ENCODE results near the gene OVCA2.

The OVCA2 gene

DNA sequence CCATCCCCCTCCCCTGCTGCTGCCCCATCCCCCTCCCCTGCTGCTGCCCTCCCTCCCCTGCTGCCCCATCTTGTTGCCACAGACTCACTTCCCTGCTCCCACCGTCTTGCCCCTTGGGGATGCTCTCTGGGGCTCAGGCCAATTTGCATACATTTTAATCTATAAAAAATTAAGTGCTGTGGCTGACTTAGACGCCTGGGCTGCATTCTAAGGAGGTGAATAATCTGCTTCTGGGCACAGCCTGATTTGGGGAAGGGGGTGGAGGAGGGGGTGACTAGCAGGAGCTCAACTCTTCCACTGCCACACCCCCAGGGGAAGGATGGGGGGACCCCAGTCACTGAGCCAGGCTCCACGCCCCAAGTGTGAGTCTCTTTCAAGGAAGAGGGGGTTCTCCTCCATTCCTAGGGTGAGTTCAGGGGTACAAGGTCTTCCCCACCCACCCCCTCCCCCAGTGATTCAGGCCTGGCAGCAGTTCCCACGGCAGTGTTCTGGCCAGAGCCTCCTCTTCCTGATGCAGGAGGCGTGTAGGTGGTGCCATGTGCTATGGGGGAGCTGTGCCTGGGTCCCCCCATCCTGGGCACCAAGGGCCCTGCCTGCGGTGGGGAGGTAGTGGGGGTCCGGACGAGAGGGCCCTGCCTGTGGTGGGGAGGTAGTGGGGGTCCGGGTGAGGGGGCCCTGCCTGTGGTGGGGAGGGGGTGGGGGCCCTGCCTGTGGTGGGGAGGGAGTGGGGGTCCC is 6.8 kb upstream of the OVCA2 start:
- peak; percentile 93 for DNase-seq

DNA sequence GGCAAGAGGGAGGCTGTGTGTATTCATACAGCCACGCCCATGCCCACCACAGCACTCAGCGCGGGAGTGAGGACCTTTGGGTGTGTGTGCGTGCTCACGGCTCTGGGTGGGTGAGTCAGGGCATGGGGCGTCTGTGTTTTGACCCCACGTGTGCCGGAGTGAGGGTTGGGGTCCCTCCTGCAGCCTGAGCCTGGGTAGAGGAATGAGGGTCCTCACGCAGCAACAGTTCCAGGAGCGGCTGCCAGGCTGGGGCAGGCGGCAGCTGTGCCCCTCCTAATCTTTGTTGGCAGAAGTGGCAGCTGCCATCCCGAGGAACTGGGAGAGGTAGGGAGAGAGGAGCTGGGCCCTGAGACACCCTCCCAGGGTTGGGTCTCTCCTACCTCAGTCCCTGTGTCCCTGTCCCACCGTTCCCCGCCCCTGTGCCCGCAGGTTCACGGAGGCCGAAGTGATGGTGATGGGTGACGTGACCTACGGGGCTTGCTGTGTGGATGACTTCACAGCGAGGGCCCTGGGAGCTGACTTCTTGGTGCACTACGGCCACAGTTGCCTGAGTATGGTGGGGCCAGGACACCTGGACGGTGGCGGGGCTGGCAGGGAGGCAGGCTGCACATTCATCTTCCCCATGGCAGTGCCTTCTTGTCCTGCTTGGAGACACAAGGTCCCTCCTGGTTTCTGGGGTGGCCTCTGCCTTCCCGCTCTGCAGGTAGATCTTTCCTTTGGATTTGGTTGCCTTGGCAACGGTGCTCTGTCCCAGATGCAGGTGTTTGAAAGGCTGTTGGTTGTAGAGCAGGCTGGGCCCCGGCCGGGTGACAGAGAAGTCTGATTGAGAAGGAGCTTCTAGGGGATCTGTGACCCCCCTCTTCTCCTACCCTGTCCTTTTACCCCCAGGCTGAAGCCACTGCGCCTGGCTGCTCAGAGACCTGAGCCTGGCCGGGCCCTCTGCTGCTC is 6.0 kb upstream of the OVCA2 start:
- no peak for DNase-seq

DNA sequence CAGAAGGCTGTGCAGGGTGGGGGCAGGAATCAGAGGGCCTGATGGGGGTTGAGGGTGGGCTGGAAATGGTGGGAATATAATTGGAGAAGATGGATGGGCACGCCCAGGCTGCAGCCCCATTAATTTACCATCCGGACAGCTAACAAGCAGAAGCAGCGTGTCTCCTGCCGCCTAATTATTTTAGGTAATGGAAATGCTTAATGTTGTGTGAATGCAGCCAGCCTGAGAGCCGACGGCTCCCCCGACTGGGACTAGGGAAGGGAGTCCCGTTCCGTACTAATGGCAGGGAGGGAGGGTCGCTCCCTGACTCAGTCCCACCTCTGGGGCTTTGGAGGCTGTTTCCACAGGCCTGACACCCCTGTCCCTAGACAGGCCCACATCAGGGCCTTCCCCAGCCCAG is 4.7 kb upstream of the OVCA2 start:
- no peak for DNase-seq

DNA sequence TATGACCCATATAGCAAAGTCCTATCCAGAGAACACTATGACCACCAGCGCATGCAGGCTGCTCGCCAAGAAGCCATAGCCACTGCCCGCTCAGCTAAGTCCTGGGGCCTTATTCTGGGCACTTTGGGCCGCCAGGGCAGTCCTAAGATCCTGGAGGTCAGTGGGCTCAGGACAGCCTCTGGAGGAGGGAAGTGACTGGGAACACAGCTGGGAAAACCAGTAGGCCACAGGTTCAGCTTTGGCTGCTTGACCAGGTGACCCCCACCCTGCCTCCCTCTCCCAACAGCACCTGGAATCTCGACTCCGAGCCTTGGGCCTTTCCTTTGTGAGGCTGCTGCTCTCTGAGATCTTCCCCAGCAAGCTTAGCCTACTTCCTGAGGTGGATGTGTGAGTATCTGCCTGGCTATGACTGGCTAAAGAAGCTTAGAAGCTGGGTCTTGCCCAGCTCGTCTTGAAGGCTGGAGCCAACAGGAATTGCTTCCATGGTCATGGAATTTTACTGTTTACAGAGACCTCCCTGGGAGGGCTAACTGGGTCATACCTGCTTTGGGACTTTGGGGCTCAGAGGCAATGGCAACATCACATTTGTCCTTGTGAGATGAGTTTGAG is 1.5 kb upstream of the OVCA2 start:
- DNase-seq: no peak

DNA sequence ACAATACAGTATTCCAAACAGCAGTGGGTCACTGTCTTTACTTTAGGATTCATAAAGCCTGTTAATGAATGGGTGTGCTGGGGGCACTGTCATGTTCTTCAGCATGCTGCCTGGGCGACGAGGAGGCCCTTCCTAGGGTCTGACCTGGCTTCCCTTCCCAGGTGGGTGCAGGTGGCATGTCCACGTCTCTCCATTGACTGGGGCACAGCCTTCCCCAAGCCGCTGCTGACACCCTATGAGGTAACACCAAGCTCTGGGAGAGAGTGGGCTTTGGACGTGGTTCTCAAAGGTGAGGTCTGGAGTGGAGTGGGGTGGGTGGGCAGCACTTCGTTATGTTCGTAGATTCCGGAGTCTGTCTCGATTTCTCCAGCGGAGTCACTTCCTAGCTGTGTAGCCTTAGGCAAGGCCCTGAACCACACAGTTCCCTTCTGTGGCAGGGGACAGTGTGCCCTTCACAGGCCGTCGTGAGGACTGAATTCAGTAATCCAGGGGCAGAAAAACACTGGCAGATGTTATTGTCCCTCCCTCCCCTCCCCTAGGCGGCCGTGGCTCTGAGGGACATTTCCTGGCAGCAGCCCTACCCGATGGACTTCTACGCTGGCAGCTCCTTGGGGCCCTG is 771 bp upstream of the OVCA2 start:
- no peak for DNase-seq

DNA sequence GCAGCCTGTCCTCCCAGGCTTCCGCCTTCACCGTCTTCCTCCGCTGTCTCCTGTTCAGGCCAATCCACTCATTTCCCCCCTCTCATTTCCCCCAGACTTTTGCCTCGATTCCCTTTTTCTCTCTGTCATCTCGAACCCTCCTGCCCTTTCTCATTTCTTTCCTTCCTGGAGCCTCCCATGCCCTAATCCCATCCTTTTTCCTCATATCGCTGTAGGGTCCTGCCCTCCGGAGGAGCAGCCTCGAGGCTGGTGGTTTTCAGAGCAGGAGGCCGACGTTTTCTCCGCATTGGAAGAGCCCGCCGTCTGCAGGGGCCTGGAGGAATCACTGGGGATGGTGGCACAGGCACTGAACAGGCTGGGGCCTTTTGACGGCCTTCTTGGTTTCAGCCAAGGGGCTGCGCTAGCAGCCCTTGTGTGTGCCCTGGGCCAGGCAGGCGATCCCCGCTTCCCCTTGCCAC is 597 bp downstream of the OVCA2 start:
- DNase-seq: no peak

DNA sequence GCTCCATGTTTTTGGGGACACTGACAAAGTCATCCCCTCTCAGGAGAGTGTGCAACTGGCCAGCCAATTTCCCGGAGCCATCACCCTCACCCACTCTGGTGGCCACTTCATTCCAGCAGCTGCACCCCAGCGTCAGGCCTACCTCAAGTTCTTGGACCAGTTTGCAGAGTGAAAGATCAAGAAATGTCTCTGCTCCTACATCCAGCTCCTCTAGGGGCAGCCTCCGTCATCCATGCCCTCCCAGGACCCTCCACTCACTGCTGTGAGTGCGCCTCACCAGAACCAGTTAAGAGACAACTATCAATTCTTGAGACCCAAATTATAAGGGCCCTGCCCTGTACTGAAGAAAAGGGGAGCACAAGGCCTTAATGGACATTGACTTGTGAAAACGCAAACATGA is 1.1 kb downstream of the OVCA2 start:
- DNase-seq: no peak

DNA sequence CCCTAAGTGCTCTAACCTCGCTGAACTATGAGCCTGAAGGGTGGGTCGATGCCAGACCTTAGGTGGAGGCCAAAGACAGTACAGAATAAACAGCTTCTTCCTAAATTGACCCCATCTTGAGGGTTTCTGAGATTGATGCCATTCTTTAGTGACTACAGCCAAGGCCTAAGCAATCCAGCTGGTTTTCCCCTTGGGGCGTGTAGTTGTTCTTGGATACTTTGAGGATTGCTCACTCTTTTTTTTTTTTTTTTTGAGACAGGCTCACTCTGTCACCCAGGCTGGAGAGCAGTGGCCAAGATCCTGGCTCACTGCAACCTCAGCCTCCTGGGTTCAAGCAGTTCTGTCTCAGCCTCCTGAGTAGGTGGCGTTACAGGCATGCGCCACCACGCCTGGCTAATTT is 2.0 kb downstream of the OVCA2 start:
- peak; percentile 87 for DNase-seq

DNA sequence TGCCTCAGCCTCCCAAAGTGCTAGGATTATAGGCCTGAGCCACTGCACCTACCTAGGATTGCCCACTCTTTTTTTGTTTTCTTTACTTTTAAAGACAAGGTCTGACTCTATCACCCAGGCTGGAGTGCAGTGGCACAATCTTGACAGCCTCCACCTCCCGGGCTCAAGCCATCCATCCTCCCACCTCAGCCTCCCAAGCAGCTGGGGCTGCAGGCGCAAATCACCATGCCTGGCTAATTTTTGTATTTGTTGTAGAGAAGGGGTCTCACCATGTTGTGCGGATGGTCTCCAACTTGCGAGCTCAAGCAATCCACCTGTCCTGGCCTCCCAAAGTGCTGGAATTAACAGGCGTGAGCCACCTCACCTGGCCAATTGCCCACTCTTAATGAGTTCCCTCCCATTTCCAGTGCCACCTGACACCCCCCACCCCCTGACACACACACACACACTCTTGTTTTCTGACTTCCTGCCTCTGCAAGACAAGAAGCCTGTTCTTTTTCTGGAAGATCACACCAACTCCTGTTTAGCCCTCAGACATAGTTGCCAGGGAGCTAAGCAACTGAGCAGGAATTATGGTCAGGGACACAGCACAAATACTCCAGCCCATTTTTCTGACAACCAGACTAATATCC is 2.6 kb downstream of the OVCA2 start:
- no peak for DNase-seq

DNA sequence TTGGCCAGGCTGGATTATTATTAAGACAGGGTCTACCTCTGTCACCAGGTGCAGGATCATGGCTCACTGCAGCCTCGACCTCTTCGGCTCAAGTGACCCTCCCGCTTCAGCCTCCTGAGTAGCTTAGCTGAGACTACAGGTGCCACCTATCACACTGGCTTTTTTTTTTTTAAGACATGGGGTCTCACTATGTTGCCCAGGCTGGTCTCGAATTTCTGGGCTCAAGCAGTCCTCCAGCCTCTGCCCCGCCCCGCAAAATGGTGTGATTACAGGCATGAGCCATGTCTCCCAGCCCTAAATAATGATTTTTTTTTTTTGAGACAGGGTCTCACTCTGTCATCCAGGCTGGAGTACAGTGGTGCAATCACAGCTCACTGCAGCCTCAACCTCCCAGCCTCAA is 5.8 kb downstream of the OVCA2 start:
- no peak for DNase-seq

DNA sequence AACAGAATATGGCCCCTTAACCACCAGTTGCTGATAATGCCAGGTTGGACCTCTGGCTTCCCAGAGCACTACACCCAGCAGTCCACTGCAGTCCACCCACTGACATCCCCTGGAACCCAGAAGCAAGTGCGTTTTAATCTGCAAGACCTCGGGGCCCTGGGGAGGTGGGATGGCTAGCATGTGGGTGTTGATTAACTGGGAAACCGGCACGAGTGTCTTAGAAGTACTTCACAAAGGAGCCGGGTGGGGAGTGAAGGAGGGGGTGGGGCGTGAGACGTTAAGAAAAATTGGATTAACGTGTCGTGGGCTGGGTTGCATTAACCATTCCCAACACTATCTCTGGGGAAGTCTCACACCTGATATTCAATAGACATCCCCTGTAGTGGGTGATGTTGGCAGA is 7.0 kb downstream of the OVCA2 start:
- no peak for DNase-seq

DNA sequence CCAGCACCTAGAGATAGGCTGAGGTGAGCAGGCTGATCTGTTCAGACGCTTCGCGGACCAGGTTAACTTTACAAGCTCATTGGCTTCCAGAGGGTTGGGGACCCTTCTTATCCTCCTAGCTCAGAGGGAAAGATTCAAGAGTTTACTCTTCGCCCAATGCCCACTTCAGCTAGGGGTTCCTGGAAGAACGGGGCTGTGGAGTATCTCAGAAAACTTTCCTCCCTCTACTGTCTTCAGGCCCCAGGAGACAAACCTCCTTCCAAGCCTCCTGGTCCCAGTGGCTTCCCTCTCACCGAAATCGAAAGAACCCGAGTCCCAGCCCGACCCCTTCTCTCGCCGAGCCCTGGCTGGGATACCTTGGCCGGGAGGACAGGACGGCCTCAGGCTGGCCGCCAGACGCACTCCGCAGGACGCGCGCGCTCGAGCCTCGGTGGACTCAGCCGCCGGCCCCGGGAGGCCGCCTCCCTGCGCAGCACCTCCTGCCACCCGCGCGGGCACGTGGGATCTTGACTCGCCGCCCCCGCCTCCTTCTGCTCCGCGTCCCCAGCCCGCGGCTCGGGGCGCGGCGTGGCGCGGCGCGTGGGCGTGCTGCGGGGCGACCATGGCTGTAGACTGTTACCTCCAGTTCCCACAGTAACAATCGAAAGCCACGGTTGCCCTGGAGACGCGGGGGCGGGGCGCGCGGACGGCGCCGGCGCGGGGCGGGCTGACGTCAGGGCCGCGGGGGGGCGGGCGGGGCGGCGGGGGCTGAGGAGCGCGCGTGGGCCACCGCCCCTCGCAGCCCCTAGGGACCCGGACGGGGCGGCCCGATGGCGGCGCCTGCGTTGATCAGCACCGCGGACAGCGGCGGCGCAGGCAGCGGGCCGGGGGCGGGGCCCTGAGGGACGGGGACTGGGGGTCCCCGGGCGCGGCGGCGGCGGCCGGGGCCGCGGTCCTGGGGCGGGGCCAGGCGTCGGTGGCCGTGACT is 7.8 kb downstream of the OVCA2 start:
- peak; percentile 80 for DNase-seq

DNA sequence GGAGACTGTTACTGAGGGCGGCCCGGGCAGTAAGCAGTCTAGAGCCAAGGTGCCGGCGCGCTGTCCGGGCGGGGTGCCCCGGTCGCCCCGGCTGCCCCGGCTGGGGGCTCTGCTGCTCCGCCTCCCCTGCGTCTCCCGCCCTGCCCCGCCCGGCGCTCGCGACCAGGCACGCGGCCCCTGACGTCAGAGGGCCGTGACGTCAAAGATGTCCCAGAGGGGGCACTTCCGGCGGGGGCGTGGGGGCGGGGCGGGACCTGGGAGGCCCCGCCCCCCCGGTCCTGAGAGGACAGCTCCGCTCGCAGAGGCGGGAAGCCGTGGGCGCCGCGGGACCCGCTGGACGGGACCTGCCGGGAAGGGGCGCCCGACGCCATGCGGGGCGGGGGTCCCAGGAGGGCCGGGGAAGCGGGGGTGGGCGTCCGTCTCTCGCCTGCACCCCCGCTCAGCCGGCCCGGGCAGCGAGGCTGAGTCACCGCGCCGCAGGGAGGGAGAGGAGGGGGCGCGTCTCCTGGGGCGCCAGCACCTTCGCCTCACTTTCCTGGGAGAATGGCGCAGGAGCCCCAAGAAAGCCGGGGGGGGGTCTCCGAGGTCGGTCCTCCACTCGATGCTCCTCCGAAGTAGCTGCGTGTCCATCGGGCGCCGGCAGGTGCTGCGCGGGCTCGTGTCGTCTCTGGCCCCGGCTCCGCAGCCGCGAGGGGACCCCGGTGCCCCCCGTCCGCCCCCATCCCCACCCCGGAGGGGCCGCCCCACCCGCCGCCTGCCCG is 8.7 kb downstream of the OVCA2 start:
- DNase-seq: peak; percentile 77

DNA sequence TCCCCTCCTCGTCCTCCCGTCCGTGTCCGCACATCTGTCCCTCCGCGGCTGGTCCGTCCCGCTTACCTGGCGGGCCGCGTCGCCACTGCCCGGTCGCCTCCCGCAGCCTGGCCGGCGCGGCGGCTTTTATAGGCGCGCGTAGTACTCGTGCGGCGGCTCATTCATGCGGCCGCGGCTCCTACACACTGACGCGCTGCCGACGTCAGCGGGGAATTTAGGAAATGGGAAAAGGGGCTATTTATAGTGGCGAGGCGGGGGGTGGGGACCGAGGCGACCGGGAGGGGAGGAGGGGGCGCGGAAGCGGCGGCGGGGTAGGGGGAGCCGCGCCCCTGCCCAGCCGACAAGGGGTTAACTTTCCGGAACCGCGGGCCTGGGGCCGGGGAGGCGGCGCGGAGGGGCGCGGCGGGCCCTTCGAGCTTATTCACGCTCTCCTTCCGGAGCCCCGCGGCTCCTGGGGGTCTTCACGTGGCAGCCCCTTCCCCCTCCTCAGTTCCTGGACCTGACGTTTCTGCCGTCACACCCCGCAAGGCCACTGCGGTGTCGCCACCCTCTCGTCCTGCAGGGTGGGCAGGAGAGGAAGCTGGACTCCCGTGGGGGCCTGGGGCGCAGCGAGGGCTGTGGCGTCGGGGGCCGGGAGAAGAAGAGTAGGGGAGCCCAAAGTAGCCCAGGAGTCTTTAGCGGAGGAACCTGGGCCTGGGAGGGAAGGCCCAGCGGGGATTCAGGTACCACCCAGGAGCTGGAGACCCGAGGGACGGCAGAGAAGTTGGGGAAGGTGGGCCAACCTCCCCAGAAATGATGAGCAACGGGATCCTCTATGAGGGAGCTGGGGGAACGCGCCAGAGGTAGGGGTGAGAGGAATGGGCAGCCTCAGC is 9.5 kb downstream of the OVCA2 start:
- DNase-seq: peak; percentile 46

DNA sequence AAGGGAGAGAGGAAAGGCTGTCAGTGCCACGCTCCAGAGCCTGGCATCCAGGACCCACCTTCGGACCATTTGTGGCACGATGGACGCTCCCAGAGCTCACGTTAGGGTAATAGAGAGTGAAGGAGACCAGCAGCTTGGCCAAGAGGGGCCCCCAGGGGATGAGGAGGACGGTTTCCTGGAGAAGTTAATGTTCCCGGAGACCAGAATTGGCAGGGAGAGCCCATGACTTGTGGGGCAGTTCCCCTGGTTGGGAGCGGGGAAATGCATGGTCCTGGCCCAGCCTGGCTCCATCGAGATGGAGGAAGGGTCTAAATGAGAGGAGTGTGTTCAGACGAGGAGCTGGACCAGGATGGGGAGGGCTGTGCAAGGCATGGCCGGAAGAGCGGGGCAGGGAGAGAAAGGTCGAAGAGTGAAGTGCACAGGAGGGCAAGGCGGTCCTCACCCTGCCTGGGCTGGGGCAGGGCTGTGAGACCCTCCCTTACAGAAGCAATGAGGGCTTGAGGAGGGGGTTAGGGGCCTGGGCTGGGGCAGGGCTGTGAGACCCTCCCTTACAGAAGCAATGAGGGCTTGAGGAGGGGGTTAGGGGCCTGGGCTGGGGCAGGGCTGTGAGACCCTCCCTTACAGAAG is 10.2 kb downstream of the OVCA2 start:
- DNase-seq: no peak

DNA sequence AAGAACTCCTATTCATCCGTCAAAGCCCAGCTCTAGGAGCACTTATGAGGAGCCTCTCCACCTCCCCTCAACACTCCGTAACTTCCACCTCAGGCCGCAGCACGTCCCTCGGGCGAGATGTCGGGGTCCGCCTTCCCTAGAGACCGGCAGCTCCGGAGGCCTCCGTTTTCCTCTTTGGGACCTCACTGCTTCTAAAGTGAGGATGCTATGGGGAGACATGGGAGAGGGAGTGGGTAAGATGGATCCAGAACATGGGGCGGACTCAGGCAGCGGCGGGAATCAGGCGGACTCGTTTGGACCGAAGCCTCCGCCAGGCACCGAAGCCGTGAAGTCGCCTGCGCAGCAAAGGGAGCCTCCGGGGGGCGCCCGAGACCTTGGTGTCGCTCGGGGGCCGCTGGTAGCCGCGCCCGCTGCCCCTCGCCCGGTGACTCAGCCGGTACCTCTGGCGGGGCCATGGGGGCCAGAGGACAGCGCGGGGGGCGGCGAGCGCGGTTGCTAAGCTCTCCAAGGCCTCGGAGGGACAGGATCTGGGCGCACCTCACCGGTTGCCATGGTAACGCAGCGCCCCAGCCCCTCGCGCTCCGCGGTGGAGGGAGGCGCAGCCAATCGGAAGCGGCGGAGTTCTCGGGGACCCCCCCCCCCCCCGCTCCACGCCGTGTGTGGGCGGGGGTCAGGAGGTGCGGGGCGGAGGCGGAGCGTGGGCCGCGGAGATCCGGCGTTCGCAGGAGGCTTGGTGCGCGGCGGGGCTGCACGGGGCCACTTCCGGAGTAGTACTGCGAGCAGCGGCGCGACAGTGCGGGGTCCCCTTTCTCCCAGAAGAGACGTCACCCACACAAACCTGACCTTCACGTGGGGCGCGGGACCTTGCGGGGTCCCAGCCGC is 11.8 kb downstream of the OVCA2 start:
- peak; percentile 83 for DNase-seq

DNA sequence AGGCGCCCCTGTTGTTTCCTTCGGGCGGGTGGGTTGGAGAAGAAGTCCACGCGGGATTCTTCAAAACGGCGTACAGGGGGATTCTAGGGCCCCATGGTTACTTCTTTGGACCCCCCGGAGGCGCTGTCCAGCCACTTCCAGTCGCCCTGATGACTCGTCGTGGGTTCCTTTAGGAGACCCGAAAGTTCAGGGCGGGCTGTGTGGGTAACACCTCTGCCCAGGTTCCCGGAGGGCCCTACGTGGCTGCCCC is 12.4 kb downstream of the OVCA2 start:
- DNase-seq: no peak

DNA sequence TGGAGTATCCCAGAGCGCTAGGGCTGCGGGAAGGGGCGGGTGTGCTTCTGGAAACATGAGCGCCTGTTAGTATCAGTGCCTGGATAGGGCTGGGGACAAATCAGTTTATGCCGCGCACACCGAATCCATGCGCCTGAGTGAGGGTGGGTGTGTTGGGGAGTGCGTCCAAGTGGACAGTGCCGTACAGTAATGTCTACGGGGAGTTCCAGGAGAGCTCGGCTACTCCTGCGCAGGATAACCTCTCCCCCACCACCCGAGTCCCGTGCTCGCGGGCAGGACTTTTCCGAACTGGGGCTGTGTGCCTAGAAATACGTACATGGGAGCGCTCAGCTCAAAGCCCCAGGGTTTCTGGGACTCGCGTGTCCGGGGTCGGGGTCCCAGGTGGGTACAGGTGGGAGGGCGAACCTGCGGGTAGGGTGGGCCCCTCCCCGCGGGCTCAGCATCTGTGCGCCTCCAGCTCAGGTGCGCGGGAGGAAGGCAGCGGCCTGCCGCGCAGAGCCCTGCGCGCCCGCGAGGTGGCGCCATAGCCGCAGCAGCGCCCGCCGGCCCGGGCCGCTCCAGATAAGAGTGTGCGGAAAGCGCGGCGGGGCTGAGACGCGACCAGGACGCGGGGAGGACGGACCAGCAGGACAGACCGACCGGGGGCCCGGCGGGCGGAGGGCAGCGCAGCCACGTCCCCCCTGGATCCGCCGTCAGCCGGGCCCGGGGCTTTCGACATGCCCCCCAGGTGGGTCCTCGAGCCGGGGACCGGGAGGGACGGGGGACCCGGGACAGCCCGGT is 12.9 kb downstream of the OVCA2 start, which contains the start of gene HIC1:
Gene HIC1, plus strand, starts transcription at position 592 of the 780 bp plus-strand sequence. CDS start 1,588 bp downstream, outside the sequence.
- peak; percentile 81 for DNase-seq
